HG03064 (cell line): ENCODE measurements around the gene SYNGR1.
"Not testable (repeated sequence)": the region's sequence is repeated elsewhere in the genome, so short reads cannot be mapped to it uniquely, and the experiment has no call there.

ENCODE experiments used
- ATAC-seq: cut with Tn5 transposase; IDR thresholded peaks from one replicate; pipeline ENCODE4 v1.9.1; 2021; ENCODE audit warnings: low read depth; ENCODE audit not compliant: unreplicated experiment

Gene SYNGR1

DNA sequence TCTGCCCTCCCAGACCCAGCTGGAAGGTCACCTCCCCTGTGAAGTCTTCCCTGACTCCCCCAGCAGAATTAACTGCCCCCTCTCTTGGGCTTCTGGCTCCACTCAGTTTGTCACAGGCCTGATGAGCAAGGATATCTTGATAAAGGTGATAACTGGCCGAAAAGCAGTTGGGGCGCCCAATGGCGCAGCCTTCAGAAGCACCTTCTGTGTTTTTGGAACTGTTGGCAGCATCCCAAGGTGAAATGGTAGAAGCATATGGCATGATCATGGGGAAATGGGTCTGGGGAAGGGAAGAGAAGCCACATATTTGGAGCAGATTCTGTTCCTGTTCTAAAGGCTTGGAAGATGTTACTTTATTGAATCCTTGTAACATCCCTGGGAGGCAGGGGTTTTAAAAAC lies 47.0 kb downstream of the SYNGR1 start:
- ATAC-seq: no peak

DNA sequence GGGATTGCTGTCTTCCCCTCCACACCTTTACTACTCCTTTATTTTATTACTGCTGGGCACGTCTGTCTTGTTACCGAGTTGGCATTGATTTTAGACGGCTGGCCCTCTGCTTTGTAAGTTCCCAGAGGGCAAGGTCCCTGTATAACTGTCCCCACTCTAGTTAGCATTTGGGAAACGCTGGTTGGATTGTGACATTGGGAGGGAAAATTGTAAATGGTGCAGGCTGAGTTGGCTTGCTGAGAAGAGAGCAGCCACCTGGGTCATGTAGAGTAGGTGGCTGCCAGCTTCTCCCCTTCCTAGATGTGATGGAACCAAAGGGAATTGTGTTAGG lies 51.5 kb downstream of the SYNGR1 start:
- no peak for ATAC-seq

DNA sequence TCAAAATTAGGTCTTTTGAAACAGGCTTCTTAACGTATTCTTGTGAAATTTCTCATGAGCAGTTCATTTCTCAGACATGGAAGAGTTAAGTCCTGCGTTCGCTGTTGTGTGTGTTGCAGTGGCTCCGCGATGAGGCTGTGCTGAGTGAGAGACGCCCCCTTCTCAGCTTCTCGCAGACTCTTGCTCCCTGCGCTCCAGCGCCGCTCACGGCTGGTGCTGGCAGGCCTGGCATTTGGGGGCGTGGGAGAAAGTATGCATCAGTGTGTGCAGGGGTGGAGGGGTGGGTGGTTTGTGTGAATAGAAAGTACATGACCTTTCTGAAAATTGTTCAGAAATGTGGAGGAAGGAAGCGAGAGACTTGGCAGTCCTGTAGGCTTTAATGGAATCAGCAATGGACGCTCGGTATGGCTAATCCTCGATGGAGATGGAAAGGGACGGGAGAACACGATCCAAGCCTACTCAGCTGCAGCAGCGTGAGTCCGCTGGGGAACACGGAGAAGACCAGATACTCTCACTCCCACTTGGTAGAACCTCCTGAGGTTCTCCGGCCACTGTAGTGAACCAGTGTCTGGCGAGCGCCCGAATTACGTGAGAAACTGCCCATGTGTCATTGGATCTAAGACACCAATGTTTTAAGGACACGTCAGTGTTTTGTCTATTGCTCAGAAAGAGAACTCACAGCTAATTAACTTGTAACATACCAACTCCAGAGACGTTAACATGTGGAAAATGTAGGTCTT lies 55.7 kb downstream of the SYNGR1 start:
- ATAC-seq: no peak

DNA sequence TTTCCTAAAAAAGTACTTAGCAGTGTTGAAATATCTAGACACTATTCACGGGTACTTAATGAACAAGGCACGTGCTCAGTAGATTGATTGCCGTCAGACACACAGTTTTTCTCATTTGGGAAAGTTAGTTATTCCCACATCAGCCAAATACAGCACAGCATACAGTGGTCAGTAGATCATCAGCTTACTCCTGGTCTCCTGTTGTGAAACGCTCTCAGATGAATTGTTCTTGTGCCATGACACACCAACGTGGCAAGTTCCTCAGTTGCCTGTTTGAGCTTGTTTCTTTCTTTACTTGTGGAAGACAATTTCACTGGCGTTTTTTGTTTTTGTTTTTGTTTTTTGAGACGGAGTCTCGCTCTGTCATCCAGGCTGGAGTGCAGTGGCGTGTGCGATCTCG lies 58.4 kb downstream of the SYNGR1 start:
- ATAC-seq: no peak

DNA sequence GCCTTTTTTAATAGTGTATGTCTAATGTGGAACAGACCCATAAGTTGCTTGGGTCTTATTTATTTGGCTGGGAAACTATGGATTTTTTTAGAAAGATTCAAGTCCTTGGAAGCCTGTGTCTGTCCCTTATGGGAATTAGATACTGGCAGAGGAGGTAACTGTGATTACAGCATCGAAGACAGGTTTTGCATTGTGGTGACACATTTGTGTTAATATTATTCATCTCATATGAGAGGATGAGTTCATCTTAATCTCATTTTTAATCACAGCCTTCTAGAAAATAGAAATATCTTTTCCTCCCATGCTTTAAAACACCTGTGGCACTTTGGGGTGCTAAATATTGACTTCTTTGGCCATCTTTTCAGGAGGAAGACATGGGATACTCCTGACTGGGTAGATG lies 59.0 kb downstream of the SYNGR1 start:
- no peak for ATAC-seq

DNA sequence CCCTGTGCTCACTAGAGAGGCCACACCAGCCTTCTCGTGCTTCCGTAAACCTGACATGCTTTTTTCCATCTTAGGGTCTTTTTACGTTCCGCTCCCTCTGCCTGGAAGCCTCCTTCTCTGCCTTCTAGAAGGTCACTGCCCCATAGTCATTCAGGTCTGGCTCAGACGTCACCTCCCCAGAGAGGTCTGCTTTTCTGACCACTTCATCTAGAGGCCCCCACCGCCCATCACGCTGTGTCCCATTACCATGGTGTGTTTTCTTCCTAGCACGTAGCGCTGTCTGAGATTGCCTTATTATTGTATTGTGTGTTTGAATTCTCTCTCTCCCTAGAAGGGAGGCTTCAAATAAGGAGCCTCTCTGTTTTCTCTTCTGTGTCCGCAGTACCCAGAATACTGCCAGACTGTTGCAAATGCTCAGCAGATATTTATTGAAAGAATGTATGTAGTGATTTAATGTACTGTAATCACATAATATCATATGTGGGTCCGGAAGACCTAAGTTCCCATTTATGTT lies 59.8 kb downstream of the SYNGR1 start:
- ATAC-seq: no peak

DNA sequence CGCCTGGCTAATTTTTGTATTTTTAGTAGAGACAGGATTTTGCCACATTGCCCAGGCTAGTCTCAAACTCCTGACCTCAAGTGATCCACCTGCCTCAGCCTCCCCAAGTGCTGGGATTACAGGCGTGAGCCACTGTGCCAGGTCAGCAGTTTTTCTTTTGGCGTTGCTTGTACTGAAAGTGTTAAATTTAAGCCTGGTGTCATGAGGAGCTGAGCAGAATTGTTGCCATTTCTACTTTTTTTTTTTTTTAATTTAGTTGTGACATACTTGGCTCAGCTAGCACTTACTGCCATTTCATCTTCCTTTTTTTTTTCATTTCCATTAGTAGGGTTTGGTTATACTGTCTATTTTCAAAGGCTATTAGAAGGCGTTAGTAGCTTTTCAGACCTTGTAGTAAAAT lies 60.5 kb downstream of the SYNGR1 start:
- ATAC-seq: no peak

DNA sequence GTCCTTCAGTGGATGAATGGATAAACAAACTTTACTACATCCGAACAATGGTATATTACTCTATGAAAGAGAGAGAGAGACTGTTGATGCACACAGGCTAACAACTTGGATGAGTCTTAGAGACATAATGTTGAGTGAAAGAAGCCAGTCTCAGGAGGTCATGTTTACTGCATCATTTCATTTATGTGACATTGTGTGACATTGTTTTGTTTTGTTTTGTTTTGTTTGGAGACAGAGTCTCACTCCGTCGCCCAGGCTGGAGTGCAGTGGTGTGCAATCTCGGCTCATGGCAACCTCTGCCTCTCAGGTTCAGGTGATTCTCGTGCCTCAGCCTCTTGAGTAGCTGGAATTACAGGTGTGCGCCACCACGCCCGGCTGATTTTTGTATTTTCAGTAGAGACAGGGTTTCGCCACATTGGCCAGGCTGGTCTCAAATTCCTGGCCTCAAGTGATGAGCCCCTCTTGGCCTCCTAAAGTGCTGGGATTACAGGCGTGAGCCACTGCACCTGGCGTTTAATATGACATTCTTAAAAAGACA lies 62.1 kb downstream of the SYNGR1 start:
- ATAC-seq: not testable (repeated sequence)

DNA sequence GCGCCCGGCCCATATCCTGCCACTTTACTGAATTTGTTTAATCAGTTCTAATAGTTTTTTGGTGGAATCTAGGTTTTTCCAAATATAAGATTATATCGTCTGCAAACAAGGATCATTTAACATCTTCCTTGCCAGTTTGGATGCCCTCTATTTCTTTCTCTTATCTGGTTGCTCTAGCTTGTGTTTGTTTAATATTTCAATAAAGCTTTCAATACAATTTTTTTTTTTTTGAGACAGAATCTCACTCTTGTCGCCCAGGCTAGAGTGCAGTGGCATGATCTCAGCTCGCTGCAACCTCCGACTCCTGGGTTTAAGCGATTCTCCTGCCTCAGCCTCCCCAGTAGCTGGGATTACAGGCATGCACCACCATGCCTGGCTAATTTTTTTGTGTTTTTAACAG lies 63.4 kb downstream of the SYNGR1 start:
- ATAC-seq: not testable (repeated sequence)

DNA sequence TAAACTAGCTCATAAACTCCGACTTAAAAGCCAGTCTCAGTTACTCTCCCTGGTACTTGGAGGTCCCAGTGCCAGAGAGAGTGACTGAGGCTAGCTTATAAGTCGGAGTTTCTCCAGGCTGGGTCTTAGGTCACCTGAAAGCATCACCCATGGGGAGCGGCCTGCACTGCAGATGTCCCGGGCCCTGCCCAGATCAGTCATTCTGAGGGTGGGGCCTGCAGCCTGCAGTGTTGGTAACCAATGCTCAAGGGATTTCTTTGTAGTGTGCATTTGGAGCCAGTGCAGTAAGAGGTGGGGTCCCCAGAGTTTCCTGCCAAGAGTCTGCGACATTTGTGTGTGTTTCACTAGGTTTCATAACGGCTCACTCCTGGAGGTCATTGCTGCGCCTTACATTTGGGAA lies 64.6 kb downstream of the SYNGR1 start:
- ATAC-seq: no peak

DNA sequence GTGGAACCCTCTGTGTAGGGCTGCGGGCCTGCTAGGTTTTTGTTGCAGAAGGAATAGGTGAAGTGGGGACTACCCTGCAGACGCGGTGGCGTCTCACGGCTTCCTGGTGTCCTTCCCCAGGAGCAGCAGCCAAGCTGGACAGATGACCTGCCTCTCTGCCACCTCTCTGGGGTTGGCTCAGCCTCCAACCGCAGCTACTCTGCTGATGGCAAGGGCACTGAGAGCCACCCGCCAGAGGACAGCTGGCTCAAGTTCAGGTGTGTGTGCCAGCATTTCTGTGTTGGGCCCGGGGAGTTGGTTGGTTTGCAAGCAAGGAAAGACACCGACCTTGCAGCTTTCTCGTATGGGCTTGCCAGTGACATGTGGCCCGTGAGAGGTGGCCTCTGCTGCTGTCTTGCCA lies 65.1 kb downstream of the SYNGR1 start:
- no peak for ATAC-seq

DNA sequence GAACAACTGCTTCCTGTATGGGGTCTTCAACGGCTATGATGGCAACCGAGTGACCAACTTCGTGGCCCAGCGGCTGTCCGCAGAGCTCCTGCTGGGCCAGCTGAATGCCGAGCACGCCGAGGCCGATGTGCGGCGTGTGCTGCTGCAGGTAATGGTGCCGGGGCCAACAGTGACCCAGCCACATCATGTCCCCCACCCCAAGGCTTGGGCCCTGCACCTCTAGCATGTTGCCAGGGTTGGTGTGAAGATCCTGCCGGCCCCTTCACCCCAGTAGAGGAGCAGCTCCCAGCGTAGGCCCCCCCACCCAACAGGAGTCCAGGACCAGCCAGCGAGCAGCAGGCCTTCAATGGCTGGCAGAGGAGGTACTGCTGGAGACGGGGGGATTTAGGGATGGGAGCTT lies 65.7 kb downstream of the SYNGR1 start:
- ATAC-seq: no peak

DNA sequence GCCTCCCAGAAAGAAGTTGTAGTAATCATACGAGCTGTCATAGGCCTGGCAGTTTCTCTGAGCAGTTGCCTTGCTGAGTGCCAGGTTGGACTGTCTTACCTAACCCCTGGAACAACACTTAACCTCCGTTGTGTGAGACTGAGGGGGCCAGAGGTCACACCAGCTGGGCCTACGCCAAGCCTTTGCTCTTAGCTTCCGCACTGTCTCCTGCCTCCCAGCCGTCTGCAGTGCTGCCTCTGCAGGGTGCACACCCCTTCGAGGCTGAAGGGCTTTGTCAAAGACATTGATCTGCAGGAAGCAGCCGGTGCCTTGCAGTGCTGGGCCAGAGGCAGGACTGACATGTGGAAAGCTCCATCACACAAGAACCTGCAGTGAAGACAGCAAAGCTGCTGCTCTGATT lies 66.5 kb downstream of the SYNGR1 start:
- no peak for ATAC-seq

DNA sequence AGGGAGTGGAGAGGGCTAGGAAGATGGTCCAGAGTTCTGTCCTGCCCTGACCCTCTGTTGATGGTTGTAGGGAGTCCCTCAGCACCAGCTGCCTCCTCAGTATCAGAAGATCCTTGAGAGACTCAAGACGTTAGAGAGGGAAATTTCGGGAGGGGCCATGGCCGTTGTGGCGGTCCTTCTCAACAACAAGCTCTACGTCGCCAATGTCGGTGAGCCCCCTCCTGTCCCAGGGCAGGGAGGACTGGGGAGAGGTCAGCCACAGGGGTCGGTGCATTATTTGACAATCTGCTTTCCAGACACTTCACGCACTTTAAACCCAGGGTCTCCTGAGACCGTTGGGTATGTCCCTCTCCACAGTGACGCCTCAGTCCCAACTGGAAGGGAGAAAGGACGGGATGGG lies 67.8 kb downstream of the SYNGR1 start:
- ATAC-seq: no peak

DNA sequence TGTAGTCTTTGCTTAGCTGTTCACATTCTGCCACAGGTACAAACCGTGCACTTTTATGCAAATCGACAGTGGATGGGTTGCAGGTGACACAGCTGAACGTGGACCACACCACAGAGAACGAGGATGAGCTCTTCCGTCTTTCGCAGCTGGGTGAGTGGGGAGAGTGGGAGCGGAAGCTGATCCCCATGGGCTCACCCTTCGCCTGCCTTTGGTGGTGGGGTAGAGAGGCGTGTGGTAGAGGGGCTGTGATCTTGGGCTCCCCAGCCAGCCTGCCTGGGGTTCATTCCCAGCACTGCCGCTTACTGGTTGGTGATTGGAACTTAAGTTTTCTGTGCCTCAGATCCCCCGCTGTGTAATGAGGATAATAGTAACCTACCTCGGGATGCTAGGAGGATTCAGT lies 68.9 kb downstream of the SYNGR1 start:
- no peak for ATAC-seq

DNA sequence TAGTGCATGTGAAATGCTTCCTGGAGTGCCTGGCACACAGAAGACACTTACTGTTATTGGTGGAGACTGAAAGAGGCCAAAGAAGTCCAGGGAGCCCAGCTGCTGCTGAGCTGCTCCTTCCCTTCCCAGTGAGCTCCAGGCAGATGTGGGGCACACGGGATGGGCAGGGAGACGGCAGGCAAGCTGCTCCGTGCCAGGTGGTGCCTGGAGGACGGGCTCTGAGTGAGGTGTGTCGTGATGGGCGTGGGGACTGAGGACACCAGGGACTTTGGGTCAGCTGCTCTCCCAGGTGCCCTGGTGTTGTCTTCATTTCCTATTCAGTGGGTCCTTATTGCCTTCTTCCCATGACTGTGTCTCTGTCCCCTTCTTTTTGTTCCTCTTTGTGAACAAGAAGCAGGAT lies 69.3 kb downstream of the SYNGR1 start:
- no peak for ATAC-seq

DNA sequence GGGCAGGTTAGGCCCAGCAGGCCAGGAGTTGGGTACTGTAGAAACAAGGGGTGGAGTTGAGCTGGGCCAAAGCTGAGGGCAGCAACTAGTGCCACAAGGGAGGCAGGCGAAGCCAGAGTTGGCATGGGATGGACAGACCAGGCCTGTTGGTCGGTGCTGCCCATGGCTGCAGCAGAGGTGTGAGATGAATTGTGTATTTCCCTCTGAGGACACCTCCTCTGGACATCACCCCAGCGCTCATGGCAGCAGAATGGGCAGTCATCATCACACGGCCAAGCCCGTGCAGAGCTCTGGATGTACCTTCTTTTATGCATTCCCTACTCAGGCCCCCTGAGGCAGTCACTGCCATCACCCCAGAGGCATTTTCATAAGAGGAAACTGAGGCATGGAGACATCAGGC lies 70.1 kb downstream of the SYNGR1 start:
- ATAC-seq: no peak

DNA sequence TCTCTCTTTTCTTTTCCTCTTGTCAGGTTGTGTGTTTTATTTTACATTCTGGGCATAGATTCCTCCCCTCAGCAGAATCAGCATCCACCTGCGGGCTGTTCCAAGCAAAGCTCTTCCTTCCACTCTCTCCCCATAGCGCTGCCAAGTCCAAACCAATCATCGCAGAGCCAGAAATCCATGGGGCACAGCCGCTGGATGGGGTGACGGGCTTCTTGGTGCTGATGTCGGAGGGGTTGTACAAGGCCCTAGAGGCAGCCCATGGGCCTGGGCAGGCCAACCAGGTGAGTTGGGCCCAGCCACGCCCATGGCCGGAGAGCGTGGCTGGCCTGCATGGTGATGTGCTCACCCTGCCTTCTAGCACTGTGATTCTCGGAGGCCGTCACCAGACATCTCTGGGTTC lies 71.9 kb downstream of the SYNGR1 start:
- no peak for ATAC-seq

DNA sequence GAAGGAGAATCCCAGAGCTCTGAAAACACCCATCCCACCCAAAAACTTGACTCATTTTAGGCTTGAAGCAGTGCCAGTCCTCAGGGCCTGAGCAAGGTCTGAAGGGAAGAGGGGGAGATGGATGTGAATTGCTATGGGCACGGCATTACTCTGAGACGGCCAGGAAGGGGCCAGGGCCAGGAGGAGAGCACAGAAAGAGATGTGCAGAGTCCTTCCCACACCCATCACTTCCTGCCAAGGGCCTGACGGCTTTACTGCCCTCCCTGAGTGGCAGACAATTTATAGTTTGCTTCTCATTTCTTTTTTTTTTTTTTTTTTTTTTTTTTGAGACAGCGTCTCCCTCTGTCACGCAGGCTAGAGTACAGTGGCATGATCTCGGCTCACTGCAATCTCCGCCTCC lies 72.3 kb downstream of the SYNGR1 start:
- no peak for ATAC-seq

DNA sequence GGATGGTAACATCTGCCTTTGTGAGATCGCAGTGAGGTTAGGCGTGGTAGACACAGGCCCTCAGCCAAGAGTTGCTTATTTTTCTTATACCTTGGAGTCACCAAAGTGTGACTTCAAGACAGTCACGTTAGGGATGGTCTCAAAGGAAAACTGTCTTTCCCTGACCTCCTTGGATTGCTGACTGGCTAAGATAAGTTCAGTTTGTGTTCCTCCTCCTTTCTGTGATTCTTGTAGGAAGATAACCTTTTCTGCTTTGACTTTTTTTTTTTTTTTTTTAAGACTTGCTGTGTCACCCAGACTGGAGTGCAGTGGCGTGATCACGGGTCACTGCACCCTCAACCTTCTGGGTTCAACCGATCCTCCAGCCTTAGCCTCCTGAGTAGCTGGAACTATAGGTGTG lies 72.9 kb downstream of the SYNGR1 start:
- ATAC-seq: no peak

DNA sequence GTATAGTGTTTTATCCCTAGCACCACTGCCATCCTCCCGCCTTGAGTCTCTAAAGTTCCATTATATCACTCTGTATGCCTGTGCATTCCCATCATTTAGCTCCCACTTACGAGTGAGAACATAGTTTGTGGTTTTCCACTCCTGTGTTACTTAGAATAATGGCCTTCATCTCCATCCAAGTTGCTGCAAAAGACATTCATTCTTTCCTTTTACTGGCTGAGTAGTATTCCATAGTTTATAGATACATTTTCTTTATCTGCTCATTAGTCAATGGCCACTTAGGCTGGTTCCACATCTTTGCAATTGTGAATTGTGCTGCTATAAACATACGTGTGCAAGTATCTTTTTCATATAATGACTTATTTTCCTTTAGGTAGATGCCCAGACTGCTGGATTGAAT lies 74.2 kb downstream of the SYNGR1 start:
- no peak for ATAC-seq

DNA sequence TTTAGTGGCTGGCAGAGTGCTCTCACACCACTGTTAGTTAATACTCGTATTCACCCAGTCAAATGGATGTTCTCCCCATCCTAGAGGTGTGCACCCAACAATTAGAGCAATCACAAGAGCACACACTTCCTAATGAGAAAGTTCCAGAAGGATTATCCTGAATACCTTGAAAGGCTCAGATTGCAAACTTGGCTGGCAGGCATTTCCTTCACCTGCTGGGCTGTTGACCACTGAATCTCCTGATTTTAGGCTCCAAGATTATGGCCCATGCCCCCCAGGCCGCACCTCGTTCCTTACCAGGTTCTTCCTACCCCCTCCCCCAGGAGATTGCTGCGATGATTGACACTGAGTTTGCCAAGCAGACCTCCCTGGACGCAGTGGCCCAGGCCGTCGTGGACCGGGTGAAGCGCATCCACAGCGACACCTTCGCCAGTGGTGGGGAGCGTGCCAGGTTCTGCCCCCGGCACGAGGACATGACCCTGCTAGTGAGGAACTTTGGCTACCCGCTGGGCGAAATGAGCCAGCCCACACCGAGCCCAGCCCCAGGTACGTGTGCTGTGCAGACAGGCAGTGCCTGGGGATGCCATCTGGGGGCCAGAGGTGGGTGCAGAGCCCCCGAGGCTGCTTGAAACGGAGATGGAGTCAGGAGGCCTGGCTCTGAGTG lies 76.7 kb downstream of the SYNGR1 start:
- no peak for ATAC-seq
